GM10266 (cell line): Measurements from ENCODE around the gene PYGM.
"Not testable (repeated sequence)": the region's sequence is repeated elsewhere in the genome, so short reads cannot be mapped to it uniquely, and the experiment has no call there.

Experiments
- DNase-seq: peaks from one replicate; pipeline ENCODE4 v3.0.0; 2012; ENCODE audit errors: extremely low spot score
- CTCF ChIP-seq: IDR thresholded peaks from 2 replicates; pipeline ENCODE4 v1.5.1; 2012; ENCODE audit warnings: mild to moderate bottlenecking, low read depth; ENCODE audit not compliant: control insufficient read depth, insufficient read depth; ENCODE audit errors: missing control alignments

PYGM gene

GRCh38 chr11:64705501-64705900 lies 54.3 kb downstream of the PYGM start:
- no peak for DNase-seq
- no peak for TF ChIP-seq CTCF

DNA sequence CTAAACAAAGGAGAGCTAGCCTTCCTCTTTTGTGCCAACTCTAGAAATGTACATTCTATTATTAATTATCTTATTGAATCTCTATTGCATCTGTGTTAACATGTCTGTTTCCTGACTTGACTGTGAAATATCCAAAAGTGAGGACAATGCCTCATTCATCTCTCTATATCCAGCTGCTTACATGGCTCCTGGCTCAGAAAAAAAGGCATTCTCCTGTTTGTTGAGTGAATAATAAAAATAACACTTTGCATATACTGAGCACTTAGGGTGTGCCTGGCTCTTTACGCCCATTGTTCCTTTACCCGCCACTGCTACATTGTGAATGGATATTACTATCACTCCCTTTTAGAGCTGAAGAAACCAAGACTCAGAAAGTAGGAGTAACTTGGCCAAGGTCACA lies 56.7 kb downstream of the PYGM start:
- TF ChIP-seq CTCF, result no peak
- DNase-seq, result no peak

DNA sequence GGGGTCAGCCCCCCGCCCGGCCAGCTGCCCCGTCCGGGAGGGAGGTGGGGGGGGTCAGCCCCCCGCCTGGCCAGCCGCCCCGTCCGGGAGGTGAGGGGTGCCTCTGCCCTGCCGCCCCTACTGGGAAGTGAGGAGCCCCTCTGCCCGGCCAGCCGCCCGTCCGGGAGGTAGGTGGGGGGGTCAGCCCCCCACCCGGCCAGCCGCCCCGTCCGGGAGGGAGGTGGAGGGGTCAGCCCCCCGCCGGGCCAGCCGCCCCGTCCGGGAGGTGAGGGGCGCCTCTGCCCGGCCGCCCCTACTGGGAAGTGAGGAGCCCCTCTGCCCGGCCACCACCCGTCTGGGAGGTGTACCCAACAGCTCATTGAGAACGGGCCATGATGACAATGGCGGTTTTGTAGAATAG lies 57.8 kb downstream of the PYGM start:
- DNase-seq, result not testable (repeated sequence)

- no peak for TF ChIP-seq CTCF
- no peak for DNase-seq
Measured at GRCh38 chr11:64698427-64698826, 61.3 kb downstream of the PYGM start.

- no peak for TF ChIP-seq CTCF
- no peak for DNase-seq
Measured at GRCh38 chr11:64697663-64698375, 62.0 kb downstream of the PYGM start.
